Coronary artery (tissue), 2 donors: ENCODE results near the gene ATG14.

ENCODE experiments used
- DNase-seq: peaks from one replicate; pipeline ENCODE4 v3.0.0-alpha.2; 2017; ENCODE audit warnings: low spot score
- H3K27ac ChIP-seq, 2 donors: fragments of 200-600 bp; sonication (generic); one replicate each; pipeline ENCODE4 v1.5.1; 2016 to 2019
- H3K4me3 ChIP-seq: fragments of 200-600 bp; sonication (generic); 2 replicates; pipeline ENCODE4 v1.5.1; 2016; ENCODE audit warnings: mild to moderate bottlenecking, moderate library complexity
- CTCF ChIP-seq: fragments of 200-600 bp; sonication (generic); IDR thresholded peaks from one replicate; pipeline ENCODE4 v1.5.1; 2019; ENCODE audit warnings: antibody characterized with exemption

Gene ATG14

GRCh38 chr14:55441286-55441685 is 29.7 kb upstream of the ATG14 start:
- H3K4me3 ChIP-seq = no peak overlapping the region
- no peak for DNase-seq
- no peak for TF ChIP-seq CTCF
- H3K27ac ChIP-seq = no peak overlapping the region

- H3K4me3 ChIP-seq = no peak within 1 kb of the TSS
- DNase-seq = no peak
- no peak within 1 kb of the TSS for H3K27ac ChIP-seq
- no peak for TF ChIP-seq CTCF
These were observed 28.8 kb upstream of the ATG14 start, which contains the start of gene TBPL2 for GRCh38 chr14:55440385-55440784. TBPL2 (minus strand) TSS chr14:55440616; CDS start chr14:55440449, 167 bp downstream.

- no peak for DNase-seq
- Histone ChIP-seq H3K27ac (no peak overlapping the region), H3K4me3 (no peak overlapping the region)
- TF ChIP-seq CTCF = no peak
These were observed 26.5 kb upstream of the ATG14 start for GRCh38 chr14:55438066-55438683.

GRCh38 chr14:55436931-55437330 is 25.3 kb upstream of the ATG14 start:
- Histone ChIP-seq H3K4me3 (no peak overlapping the region), H3K27ac (no peak overlapping the region)
- no peak for DNase-seq
- no peak for TF ChIP-seq CTCF

GRCh38 chr14:55436519-55436918 is 24.9 kb upstream of the ATG14 start:
- TF ChIP-seq CTCF = no peak
- no peak overlapping the region for H3K27ac ChIP-seq
- no peak overlapping the region for H3K4me3 ChIP-seq
- no peak for DNase-seq

- no peak for TF ChIP-seq CTCF
- Histone ChIP-seq H3K4me3 (no peak overlapping the region), H3K27ac (no peak overlapping the region)
- DNase-seq = no peak
These were observed 23.2 kb upstream of the ATG14 start for GRCh38 chr14:55434805-55435174.
